DOHH2 (cell line): ENCODE data around the gene SCAMP3.
A peak's percentile ranks its signal among the peaks of the same experiment; 100 is the strongest.

Source experiments
- H3F3A ChIP-seq: fragments of 200-600 bp; sonication (generic), shearing (Covaris generic); 2 replicates; pipeline ENCODE4 v1.6.0; 2016; ENCODE audit warnings: antibody characterized with exemption, mild to moderate bottlenecking; ENCODE audit not compliant: control insufficient read depth, insufficient read depth
- H3K27ac ChIP-seq: fragments of 200-600 bp; sonication (generic); 2 replicates; pipeline ENCODE4 v1.5.1; 2014; ENCODE audit warnings: low read depth, mild to moderate bottlenecking, low read length, moderate library complexity
- H3K27me3 ChIP-seq: fragments of 200-600 bp; sonication (generic); 2 replicates; pipeline ENCODE4 v1.6.1; 2014; ENCODE audit warnings: mild to moderate bottlenecking, low read length, mixed read lengths; ENCODE audit not compliant: control insufficient read depth
- H3K36me3 ChIP-seq: fragments of 200-600 bp; sonication (generic); 2 replicates; pipeline ENCODE4 v1.6.1; 2014; ENCODE audit warnings: mild to moderate bottlenecking, low read length, moderate library complexity, mixed read lengths; ENCODE audit not compliant: control insufficient read depth
- H3K4me1 ChIP-seq: fragments of 200-600 bp; sonication (generic); 2 replicates; pipeline ENCODE4 v1.6.1; 2014; ENCODE audit warnings: mild to moderate bottlenecking, low read length, mixed read lengths; ENCODE audit not compliant: control insufficient read depth
- H3K4me2 ChIP-seq: fragments of 200-600 bp; sonication (generic); 2 replicates; pipeline ENCODE4 v1.6.0; 2014; ENCODE audit warnings: mild to moderate bottlenecking, low read length, moderate library complexity
- H3K4me3 ChIP-seq: fragments of 200-600 bp; sonication (generic); 2 replicates; pipeline ENCODE4 v1.5.1; 2014; ENCODE audit warnings: mild to moderate bottlenecking, low read length, mixed read lengths
- H3K79me2 ChIP-seq: fragments of 200-600 bp; sonication (generic); 2 replicates; pipeline ENCODE4 v1.6.1; 2014; ENCODE audit warnings: mild to moderate bottlenecking, low read length, mixed read lengths; ENCODE audit not compliant: control insufficient read depth
- H3K9me2 ChIP-seq: fragments of 200-600 bp; sonication (generic); replicated peaks from 2 replicates; pipeline ENCODE4 v1.6.1; 2014; ENCODE audit warnings: mild to moderate bottlenecking, low read length, mixed read lengths; ENCODE audit not compliant: control insufficient read depth
- H3K9me3 ChIP-seq: fragments of 200-600 bp; sonication (generic); 2 replicates; pipeline ENCODE4 v1.6.1; 2014; ENCODE audit warnings: antibody characterized with exemption, low read length, mixed read lengths; ENCODE audit not compliant: control insufficient read depth, insufficient read depth
- H4K20me1 ChIP-seq: fragments of 200-600 bp; sonication (generic); 2 replicates; pipeline ENCODE4 v1.6.0; 2014; ENCODE audit warnings: low read depth, mild to moderate bottlenecking, antibody characterized with exemption, low read length, moderate library complexity; ENCODE audit not compliant: control insufficient read depth, insufficient read depth
- EZH2phosphoT487 ChIP-seq: fragments of 200-600 bp; sonication (generic); IDR thresholded peaks from 2 replicates; pipeline ENCODE4 v1.6.1; 2017; ENCODE audit warnings: borderline replicate concordance, mild to moderate bottlenecking, antibody characterized with exemption, low read length, moderate library complexity, mixed read lengths
- TF ChIP-seq, protein P1 (sequence below): fragments of 200-600 bp; sonication (generic); IDR thresholded peaks from one replicate; pipeline ENCODE4 v1.5.1; 2014; ENCODE audit warnings: antibody characterized with exemption, mild to moderate bottlenecking, low read depth, low read length; ENCODE audit not compliant: poor library complexity, severe bottlenecking

Gene SCAMP3

DNA sequence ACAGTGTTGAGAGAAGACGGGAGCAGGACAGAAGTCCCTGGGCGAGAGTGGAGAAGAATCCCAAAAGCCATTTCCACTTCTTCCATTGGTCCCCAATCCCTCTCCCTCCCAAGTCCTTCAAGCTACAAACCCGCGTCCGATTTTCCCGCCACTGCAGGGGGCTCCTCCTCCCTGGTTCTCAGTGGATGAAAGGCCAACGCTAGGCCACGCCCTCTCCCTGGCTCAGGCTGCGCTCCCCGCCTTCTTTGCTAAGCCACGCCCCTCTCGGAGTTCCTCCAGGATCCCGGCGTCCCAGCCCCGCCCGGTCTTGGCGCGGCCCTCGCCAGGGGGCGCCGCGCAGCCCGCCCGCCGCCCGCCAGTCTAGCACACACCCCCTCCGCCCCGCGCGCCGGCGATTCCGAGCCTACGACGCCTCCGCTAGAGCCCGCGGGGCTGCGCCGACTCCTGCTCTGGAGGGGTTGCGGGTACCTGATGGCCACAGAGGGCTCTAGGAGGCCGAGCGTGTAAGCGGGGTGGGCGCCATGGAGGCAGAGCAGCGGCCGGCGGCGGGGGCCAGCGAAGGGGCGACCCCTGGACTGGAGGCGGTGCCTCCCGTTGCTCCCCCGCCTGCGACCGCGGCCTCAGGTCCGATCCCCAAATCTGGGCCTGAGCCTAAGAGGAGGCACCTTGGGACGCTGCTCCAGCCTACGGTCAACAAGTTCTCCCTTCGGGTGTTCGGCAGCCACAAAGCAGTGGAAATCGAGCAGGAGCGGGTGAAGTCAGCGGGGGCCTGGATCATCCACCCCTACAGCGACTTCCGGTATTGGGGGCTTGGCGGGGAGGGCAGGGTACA lies 15.1 kb upstream of the SCAMP3 start, which contains the start of gene HCN3:
Gene HCN3 (plus strand): TSS at position 394 of the 832 bp plus-strand sequence. CDS start 128 bp downstream, at position 522.
- Histone ChIP-seq H3K36me3 (peaks cover 21% of the 10 kb centered on the region), H3F3A (peaks cover 15% of the 10 kb centered on the region), H3K4me3 (peak within 1 kb of the TSS; percentile 96), H3K27ac (peak within 1 kb of the TSS; percentile 47), H3K27me3 (no peaks in the 10 kb centered on the region), H3K79me2 (peaks cover 32% of the 10 kb centered on the region), H3K4me2 (peak within 1 kb of the TSS; percentile 97), H3K4me1 (peaks cover 40% of the 10 kb centered on the region), H4K20me1 (peaks cover 4% of the 10 kb centered on the region; the same call in 1 of the 2 replicates), H3K9me3 (no peaks in the 10 kb centered on the region), H3K9me2 (no peaks in the 10 kb centered on the region)
- TF ChIP-seq, protein P1, sequence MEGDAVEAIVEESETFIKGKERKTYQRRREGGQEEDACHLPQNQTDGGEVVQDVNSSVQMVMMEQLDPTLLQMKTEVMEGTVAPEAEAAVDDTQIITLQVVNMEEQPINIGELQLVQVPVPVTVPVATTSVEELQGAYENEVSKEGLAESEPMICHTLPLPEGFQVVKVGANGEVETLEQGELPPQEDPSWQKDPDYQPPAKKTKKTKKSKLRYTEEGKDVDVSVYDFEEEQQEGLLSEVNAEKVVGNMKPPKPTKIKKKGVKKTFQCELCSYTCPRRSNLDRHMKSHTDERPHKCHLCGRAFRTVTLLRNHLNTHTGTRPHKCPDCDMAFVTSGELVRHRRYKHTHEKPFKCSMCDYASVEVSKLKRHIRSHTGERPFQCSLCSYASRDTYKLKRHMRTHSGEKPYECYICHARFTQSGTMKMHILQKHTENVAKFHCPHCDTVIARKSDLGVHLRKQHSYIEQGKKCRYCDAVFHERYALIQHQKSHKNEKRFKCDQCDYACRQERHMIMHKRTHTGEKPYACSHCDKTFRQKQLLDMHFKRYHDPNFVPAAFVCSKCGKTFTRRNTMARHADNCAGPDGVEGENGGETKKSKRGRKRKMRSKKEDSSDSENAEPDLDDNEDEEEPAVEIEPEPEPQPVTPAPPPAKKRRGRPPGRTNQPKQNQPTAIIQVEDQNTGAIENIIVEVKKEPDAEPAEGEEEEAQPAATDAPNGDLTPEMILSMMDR, result peak; percentile 72
- TF ChIP-seq EZH2phosphoT487, result no peak

DNA sequence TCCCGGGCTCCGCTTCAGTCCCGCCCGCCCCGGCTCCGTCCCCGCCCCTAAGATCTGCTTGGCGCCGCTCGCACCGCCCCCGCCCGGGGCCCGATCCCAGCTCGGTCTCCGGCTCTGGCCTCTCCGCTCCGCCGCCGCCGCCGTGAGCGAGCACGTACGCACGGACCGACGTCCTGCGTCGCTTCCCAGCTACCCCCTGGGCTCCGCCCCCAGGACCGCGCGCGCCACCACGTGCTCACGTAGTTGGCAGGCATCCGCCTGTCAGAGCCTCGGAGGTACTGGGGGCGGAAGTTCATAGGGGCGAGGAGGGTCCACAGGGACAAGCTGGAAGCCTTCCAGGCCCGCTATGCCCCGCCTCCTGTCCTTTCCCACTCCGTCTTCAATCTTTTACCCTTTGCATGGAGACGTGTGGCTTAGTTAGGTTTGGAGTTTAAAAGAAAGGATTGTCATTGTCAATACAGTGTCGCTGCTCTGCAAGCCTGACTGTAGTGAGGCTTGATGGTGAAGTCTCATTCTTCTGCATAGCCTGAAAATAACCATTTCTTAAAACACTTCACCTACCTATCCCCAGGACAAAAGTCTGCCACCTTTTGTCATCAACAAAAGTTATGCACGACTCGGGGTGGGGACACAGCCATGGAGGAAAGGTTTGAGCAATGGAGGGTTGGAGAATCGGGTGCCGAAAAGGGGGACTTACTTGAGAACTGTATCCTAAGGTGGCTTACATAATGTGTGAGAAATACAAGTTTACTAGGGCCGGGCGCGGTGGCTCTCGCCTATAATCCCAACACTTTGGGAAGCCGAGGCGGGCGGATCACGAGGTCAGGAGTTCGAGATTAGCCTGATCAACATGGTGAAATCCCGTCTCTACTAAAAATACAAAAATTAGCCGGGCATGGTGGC lies 11.4 kb upstream of the SCAMP3 start, which contains the start of gene CLK2:
Gene CLK2 (minus strand): TSS at position 162 of the 903 bp plus-strand sequence. CDS start 2,527 bp downstream, outside the sequence.
- Histone ChIP-seq H3K9me2 (no peaks in the 10 kb centered on the region), H4K20me1 (peaks cover 5% of the 10 kb centered on the region; the same call in 1 of the 2 replicates), H3K27ac (peak within 1 kb of the TSS; percentile 59), H3K36me3 (peaks cover 45% of the 10 kb centered on the region), H3K9me3 (no peaks in the 10 kb centered on the region), H3F3A (peaks cover 16% of the 10 kb centered on the region), H3K4me2 (peak within 1 kb of the TSS; percentile 93), H3K27me3 (no peaks in the 10 kb centered on the region), H3K4me3 (peak within 1 kb of the TSS; percentile 80), H3K79me2 (peaks cover 52% of the 10 kb centered on the region), H3K4me1 (peaks cover 38% of the 10 kb centered on the region)
- TF ChIP-seq EZH2phosphoT487, result no peak
- TF ChIP-seq, protein P1, result no peak

DNA sequence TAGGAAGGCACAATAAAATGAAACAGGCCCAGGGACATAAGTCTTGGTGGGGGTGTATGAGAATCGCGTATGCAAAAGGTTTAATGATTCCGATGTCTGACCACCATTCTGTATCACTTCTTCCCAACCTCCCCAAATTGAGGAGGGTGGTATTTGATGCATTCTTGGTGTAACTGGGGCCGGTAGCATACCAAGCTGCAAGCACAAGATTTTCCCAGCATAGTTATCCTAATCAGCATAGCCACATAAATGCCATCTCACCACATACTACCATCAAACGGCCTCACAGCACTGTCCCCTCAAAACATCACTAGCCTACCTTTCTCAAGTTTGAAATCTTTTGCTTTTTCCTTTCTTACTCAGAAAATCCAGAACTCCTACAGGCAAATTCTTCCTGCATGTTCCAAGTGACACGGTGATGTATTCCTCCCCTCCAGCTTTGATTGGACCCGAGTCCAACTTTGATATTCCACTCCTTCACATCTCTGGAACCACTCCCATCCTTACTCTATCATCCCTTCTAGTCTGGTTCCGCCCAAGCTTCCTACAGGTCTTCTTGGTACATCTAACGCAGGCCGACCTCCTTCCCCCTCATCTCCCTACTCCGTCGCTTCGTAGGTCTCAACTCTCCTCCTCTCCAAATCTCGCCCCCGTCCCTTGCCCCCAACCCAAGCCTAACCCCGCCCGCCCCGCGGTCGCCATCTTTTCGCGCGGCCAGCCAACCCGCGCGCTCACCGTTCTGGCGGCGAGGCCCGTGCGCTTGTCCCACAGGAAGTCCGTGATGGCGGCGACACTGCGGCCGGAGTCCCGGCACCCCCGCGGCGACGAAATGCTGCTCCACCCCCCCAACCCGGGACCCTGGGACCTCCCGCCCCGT lies 10.5 kb upstream of the SCAMP3 start:
- peak overlapping the region; percentile 59 for H3K27ac ChIP-seq

More for the DNA sequence above, 10.5 kb upstream of the SCAMP3 start:
- TF ChIP-seq EZH2phosphoT487, result no peak
- TF ChIP-seq, protein P1, result no peak
- Histone ChIP-seq H3K9me3 (no peaks in the 10 kb centered on the region), H4K20me1 (peaks cover 5% of the 10 kb centered on the region; the same call in 1 of the 2 replicates), H3K9me2 (no peaks in the 10 kb centered on the region), H3K4me1 (peaks cover 31% of the 10 kb centered on the region), H3K79me2 (peaks cover 46% of the 10 kb centered on the region), H3K27me3 (no peaks in the 10 kb centered on the region), H3F3A (peaks cover 10% of the 10 kb centered on the region), H3K4me3 (peak overlapping the region; percentile 80), H3K36me3 (peaks cover 51% of the 10 kb centered on the region), H3K4me2 (peak overlapping the region; percentile 93)
